OCI-LY3 (cell line): ENCODE measurements around the gene IL17B.

Experiments
- H2AFZ ChIP-seq: fragments of 200-600, 300-600 bp; shearing (Covaris generic); 2 replicates; pipeline ENCODE4 v1.6.0; 2014; ENCODE audit warnings: antibody characterized with exemption, low read depth, low read length
- H3K27ac ChIP-seq: fragments of 200-600, 300-600 bp; sonication (generic); 2 replicates; pipeline ENCODE4 v1.5.1; 2014; ENCODE audit warnings: mild to moderate bottlenecking, low read length, moderate library complexity, mixed read lengths
- H3K27me3 ChIP-seq: fragments of 200-600, 300-600 bp; sonication (generic); 2 replicates; pipeline ENCODE4 v1.6.1; 2014; ENCODE audit warnings: low read depth, low read length, mixed read lengths
- H3K36me3 ChIP-seq: fragments of 200-600, 300-600 bp; sonication (generic); replicated peaks from 2 replicates; pipeline ENCODE3; 2014; ENCODE audit warnings: low read depth, low read length, mixed read lengths
- H3K4me1 ChIP-seq: fragments of 300-600, 200-600 bp; sonication (generic); 2 replicates; pipeline ENCODE4 v1.6.1; 2014; ENCODE audit warnings: low read length, mixed read lengths
- H3K4me2 ChIP-seq: fragments of 200-600, 300-600 bp; sonication (generic); 2 replicates; pipeline ENCODE4 v1.6.1; 2014; ENCODE audit warnings: low read length, mixed read lengths
- H3K4me3 ChIP-seq: fragments of 300-600, 200-600 bp; sonication (generic); 2 replicates; pipeline ENCODE4 v1.5.1; 2014; ENCODE audit warnings: antibody characterized with exemption, mild to moderate bottlenecking, low read length, moderate library complexity
- H3K79me2 ChIP-seq: fragments of 300-600, 200-600 bp; shearing (Covaris generic); 2 replicates; pipeline ENCODE4 v1.6.1; 2014; ENCODE audit warnings: mild to moderate bottlenecking, low read length, mixed read lengths
- H3K9ac ChIP-seq: fragments of 300-600, 200-600 bp; shearing (Covaris generic); 2 replicates; pipeline ENCODE4 v1.6.0; 2014; ENCODE audit warnings: mild to moderate bottlenecking, low read length, moderate library complexity
- H3K9me3 ChIP-seq: fragments of 200-600, 300-600 bp; shearing (Covaris generic); 2 replicates; pipeline ENCODE4 v1.6.1; 2014; ENCODE audit warnings: low read length, mixed read lengths; ENCODE audit not compliant: insufficient read depth
- H4K20me1 ChIP-seq: fragments of 200-600, 300-600 bp; sonication (generic); 2 replicates; pipeline ENCODE4 v1.6.1; 2016; ENCODE audit warnings: low read length, mixed read lengths; ENCODE audit not compliant: insufficient read depth
- EZH2phosphoT487 ChIP-seq: fragments of 200-600 bp; shearing (Covaris generic); IDR thresholded peaks from 2 replicates; pipeline ENCODE4 v1.6.1; 2018; ENCODE audit warnings: antibody characterized with exemption, mixed run types, low read depth
- TF ChIP-seq, protein P1 (sequence below): fragments of 200-600, 300-600 bp; sonication (generic); IDR thresholded peaks from 2 replicates; pipeline ENCODE4 v1.5.1; 2014; ENCODE audit warnings: antibody characterized with exemption, low read length, low read depth

Gene IL17B

DNA sequence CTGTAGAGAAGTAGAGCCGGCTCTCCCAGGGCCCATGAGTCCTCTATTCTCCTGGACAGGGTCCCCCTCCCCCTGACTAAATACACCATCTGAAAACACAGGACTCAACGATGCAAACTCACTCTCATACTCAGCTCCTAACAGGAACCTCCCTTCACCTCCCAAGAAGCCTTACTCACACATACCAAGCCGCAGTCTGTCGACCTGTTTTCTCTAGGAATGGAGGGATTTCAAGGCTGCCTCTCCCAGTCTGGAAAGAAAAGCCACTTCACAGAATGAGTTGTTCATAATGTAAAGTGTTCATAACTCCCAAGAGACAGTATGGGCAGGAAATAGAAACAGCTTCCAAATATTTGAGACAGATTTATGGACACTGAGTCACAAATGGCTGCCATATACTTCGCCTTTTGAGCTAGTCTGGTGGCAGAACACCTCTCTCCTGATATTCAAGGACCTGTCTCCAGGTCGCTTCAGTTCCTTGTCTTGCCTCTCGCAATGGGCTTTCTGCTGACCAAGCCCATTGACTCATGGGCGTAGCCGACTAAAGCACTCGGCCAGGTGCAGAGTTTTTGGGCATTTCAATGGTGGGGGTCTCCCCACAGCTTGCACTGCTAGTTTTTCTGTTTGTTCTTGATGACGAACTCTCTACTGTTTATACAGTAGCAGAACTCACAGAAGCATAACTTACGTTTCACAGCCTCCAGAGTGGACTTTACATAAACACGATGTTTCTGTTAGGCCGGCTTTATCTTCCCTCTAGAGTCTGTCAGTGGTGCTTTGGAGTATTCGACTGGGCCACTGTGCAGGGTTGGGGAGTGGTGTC, 25.0 kb upstream of the IL17B start:
- Histone ChIP-seq H3K4me2 (no peak overlapping the region), H3K27me3 (no peaks in the 10 kb centered on the region), H4K20me1 (no peaks in the 10 kb centered on the region), H2AFZ (no peak overlapping the region), H3K4me3 (no peak overlapping the region), H3K4me1 (peaks cover 1% of the 10 kb centered on the region), H3K9me3 (no peaks in the 10 kb centered on the region), H3K79me2 (no peaks in the 10 kb centered on the region), H3K9ac (no peak overlapping the region), H3K27ac (no peak overlapping the region), H3K36me3 (no peaks in the 10 kb centered on the region)
- TF ChIP-seq, protein P1, sequence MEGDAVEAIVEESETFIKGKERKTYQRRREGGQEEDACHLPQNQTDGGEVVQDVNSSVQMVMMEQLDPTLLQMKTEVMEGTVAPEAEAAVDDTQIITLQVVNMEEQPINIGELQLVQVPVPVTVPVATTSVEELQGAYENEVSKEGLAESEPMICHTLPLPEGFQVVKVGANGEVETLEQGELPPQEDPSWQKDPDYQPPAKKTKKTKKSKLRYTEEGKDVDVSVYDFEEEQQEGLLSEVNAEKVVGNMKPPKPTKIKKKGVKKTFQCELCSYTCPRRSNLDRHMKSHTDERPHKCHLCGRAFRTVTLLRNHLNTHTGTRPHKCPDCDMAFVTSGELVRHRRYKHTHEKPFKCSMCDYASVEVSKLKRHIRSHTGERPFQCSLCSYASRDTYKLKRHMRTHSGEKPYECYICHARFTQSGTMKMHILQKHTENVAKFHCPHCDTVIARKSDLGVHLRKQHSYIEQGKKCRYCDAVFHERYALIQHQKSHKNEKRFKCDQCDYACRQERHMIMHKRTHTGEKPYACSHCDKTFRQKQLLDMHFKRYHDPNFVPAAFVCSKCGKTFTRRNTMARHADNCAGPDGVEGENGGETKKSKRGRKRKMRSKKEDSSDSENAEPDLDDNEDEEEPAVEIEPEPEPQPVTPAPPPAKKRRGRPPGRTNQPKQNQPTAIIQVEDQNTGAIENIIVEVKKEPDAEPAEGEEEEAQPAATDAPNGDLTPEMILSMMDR = no peak
- TF ChIP-seq EZH2phosphoT487 = no peak

- no peaks in the 10 kb centered on the region for H3K9me3 ChIP-seq
- TF ChIP-seq, protein P1 = no peak
- TF ChIP-seq EZH2phosphoT487 = no peak
- peaks cover 10% of the 10 kb centered on the region for H3K4me1 ChIP-seq
- H3K4me3 ChIP-seq = no peak overlapping the region
- H4K20me1 ChIP-seq = no peaks in the 10 kb centered on the region
- no peak overlapping the region for H3K9ac ChIP-seq
- H2AFZ ChIP-seq = no peak overlapping the region
- no peak overlapping the region for H3K27ac ChIP-seq
- H3K4me2 ChIP-seq = no peak overlapping the region
- no peaks in the 10 kb centered on the region for H3K27me3 ChIP-seq
- H3K36me3 ChIP-seq = no peaks in the 10 kb centered on the region
- no peaks in the 10 kb centered on the region for H3K79me2 ChIP-seq
Observed at GRCh38 chr5:149402291-149402690, 23.2 kb upstream of the IL17B start.

DNA sequence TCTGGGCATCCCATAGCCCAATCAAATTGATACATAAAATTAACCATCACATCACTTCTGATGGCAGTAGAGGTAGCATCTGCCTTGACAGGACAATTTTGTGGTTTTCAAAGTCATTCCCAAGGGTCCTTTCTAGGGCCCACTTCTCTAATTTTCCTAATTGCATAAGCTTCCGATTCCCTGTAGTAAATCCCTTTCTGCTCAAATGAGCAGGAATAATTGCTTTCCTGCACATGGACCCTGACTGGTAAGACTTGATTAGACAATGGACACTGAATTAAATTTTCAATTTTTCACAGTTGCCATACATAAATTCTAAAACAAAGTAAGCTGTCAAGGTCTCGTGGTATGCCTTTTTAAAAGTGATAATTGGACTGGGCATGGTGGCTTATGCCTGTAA, 22.0 kb upstream of the IL17B start:
- no peak overlapping the region for H3K4me3 ChIP-seq
- H3K4me2 ChIP-seq = no peak overlapping the region
- no peaks in the 10 kb centered on the region for H3K27me3 ChIP-seq
- H3K9me3 ChIP-seq = no peaks in the 10 kb centered on the region
- H3K9ac ChIP-seq = no peak overlapping the region
- H3K4me1 ChIP-seq = peaks cover 10% of the 10 kb centered on the region
- H3K27ac ChIP-seq = no peak overlapping the region
- H4K20me1 ChIP-seq = no peaks in the 10 kb centered on the region
- H3K79me2 ChIP-seq = no peaks in the 10 kb centered on the region
- TF ChIP-seq, protein P1 = no peak
- TF ChIP-seq EZH2phosphoT487 = no peak
- no peaks in the 10 kb centered on the region for H3K36me3 ChIP-seq
- H2AFZ ChIP-seq = no peak overlapping the region

- no peak overlapping the region for H3K27ac ChIP-seq
- no peaks in the 10 kb centered on the region for H4K20me1 ChIP-seq
- H3K9ac ChIP-seq = no peak overlapping the region
- no peaks in the 10 kb centered on the region for H3K27me3 ChIP-seq
- no peak overlapping the region for H3K4me2 ChIP-seq
- peaks cover 10% of the 10 kb centered on the region for H3K4me1 ChIP-seq
- H3K9me3 ChIP-seq = no peaks in the 10 kb centered on the region
- H3K36me3 ChIP-seq = no peaks in the 10 kb centered on the region
- no peak overlapping the region for H2AFZ ChIP-seq
- TF ChIP-seq EZH2phosphoT487 = no peak
- TF ChIP-seq, protein P1 = no peak
- no peak overlapping the region for H3K4me3 ChIP-seq
- H3K79me2 ChIP-seq = no peaks in the 10 kb centered on the region
Observed at GRCh38 chr5:149400304-149400703, 21.2 kb upstream of the IL17B start.
